ENCODE data around the gene VENTX.
"Not testable (repeated sequence)": the region's sequence is repeated elsewhere in the genome, so short reads cannot be mapped to it uniquely, and the experiment has no call there.

VENTX gene

DNA sequence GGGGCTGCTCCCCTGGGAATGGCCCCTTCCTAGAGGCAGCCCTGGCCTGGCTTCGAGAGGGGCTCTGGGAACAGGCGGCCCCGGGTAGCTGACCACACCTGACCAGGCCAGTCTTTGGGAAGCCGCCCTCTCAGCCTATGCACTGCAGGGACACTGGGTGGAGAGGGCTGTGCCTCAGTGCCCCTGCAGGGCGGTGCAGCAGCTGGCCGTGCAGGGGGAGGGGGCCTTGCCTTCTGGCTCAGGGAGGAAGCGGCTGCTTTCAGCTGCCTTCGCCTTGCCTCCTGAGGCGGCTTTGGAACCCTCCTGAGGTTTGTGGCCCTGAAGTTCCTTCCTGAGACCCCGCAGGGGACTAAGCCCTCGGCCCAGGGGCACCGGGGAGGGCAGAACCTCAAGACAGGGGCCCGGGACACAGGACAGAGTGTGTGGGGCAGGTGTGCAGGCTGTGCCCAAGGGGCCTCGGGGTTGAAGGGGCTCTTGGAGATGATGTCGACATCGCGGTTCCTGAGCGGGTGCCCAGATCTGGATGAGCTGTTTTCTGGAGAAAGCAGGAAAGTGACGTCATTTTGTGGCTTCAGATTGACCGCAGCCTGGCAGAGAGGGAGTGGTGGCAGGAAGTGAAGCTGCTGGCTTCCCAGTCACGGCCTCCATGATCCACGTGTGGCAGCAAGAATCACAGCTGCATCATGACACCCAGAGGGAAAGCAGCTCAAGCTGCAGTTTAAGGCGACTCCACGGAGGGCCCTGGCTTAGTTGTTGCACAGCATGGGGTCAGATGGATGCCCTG is 21.4 kb downstream of the VENTX start:
- DNase-seq: peak; percentile 99

DNA sequence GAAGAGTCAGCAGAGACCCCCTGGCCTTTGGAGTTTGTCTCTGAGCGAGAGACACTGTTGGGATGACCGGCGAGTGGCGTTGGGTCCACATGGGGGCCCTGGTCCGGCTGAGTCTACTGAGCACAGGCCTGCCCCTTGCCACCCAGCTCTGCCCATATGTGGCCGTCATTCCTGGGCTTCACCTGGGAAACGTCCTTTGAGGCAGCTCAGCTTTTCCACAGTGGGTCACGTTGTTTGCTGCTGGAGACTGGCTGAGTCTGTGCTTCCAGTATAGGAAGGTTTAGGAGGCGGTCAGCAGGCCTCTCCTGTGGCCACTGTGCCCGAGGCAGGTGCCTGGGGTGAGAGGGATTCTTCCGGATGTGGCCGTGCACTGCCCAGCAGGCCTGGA is 21.9 kb downstream of the VENTX start:
- DNase-seq: no peak

DNA sequence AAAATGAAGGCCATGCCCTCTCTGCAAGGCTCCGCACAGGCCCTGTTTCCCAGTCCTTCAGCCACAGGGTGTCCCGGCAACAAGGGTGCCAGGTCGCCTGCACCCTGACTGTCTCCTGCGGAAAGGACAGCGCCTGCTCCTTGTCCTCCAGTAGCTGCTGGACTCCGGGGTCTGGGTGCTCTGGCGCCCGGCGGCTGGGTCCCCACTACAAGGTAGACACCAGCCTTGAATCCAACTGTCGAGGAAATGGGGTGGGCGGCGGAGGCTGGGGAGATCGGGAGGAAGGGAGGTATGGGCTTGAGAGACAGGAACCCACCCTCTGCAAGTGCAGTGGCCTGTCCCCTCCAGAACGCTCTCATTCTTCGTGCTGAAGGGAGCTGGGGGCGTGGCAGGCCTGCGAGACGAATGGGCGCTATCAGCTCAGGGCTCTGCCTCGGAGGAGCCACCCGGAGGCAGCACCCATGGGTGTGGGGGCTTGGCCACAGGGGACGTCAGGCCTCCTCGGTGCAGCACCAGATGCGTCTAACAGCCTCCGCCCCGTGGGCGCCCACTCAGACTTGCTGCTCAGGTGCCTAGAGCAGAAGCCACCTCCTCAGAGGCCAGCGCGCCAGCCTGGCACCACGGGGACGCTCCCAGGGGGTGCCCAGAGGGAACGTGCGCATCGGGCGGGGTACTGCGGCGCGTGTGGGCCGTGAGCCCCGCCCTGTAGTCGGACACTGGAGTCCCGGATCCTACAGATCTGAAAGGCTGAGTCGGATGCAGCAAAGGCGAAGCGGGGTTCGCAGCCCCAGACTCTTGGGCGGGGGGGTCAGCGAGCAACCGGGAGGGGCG is 23.5 kb downstream of the VENTX start:
- DNase-seq: peak; percentile 64

DNA sequence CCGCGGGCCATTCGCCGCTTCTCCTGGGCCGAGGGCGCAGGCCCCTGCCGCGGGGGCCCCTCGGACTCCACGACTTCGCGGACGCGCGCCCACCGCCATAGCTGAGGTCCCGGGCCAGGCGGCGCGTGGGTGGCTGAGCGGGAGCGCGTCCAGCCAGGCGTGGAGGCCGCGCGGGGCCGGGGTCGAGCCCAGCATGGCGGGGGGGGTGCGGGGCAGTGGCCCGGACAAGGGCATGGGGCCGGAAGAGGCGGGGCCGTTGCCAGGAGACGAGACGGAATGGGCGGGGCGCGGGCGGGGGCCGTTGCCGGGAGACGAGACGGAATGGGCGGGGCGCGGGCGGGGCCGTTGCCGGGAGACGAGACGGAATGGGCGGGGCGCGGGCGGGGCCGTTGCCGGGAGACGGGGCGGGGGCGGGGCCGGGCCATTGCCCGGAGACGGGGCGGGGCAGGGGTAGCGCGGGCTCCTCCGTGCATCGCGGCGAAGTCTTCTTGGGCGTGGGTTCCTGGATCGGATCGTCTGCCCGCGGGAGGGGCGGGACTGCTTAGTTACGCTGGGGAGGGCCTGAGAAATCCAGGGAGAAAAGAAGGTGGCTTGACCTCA is 24.2 kb downstream of the VENTX start:
- DNase-seq: peak; percentile 84

DNA sequence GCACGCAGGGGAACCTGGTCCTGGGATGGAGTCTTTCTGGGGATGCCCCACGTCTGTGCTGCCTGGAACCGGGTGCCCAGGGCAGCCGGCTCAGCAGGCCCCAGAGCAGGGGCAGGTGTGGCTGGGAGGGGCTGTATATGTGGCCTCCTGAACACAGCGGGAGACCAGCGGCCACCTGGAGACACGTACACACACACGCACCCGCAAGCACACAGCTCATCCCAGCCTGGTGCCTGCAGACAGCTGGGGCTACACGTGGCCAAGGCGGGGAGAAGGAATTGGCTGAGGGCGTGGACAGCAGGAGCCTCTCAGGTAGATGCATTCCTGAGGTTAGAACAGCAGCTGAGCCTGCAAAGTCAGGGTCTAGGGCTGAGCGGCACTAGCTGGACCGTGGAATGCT is 25.0 kb downstream of the VENTX start:
- DNase-seq: no peak

DNA sequence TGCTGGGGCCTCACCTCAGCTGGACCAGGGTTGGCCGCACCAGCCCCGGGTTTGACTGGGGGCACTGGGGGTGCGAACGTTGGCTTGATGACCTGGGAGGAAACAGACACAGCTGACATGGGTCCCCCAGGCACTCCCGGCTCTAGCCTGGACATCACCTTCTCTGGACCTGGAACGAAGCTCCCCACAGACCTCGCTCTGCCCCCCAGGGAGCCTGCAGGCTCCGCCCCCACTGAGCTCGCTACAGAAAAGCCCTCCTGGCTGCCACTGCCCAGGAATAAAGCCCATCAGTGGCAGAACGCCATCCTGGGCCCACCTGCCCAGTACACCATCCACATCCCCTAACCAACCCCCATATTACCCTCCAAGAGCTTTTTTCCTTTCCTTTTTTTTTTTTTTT is 26.0 kb downstream of the VENTX start:
- DNase-seq: no peak

DNA sequence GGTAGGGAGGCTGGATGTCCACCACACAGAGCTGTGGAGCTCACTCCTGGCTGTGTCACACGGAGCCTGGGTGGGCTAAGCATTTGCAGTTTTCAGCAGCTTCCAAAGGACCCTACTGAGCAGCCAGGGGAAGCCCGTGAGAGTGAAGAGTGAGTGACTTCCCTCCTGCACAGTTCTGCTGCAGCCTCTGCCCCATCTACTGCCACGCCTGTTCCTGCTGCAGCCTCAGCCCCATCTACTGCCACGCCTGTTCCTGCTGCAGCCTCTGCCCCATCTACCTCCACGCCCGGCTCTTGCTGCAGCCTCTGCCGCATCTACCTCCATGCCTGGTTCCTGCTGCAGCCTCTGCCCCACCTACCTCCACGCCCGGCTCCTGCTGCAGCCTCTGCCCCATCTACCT is 26.8 kb downstream of the VENTX start:
- DNase-seq: peak; percentile 42

DNA sequence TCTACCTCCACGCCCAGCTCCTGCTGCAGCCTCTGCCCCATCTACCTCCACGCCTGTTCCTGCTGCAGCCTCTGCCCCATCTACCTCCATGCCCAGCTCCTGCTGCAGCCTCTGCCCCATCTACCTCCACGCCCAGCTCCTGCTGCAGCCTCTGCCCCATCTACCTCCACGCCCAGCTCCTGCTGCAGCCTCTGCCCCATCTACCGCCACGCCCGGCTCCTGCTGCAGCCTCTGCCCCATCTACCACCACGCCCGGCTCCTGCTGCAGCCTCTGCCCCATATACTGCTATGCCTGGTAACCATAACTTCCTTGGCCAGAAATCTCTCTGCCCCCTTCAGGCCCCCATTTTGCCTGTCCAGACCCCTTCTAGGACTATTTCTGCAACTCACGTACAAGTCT is 27.4 kb downstream of the VENTX start:
- not testable (repeated sequence) for DNase-seq

DNA sequence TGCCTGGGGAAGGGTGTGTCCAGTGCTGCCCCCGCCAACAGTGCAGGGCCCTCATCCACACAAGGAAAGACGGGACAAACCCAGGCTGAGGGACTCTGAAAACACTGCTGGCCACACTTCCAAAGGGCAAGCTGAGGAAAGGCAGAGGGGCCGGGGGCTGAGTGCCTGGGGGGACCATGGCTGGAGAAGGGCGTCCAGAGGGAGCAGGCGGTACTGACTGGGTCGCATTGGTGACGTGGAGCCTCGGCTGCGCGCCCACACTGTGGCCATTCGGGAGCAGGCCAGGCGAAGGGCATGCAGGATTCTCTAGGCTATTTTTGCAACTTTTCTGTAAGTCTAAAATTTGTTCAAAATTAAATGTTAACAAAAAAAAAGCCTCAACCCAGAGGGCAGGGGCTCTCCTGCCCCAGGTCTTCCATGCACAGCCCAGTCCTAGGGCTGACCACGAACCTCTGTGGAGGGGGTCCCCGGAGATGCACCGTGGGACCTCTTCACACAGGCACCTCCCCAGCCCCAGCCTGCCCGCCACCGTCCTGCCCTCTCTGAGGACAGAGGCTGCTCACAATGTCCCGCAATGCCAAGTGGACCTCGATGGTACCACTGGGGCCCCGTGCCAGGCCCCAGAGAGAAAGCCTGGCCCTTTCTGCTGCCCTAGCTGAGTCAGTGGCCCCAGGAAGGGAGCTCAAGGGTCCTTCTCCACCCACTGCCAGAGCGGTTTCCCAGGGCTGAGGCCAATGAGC is 28.6 kb downstream of the VENTX start:
- no peak for DNase-seq

DNA sequence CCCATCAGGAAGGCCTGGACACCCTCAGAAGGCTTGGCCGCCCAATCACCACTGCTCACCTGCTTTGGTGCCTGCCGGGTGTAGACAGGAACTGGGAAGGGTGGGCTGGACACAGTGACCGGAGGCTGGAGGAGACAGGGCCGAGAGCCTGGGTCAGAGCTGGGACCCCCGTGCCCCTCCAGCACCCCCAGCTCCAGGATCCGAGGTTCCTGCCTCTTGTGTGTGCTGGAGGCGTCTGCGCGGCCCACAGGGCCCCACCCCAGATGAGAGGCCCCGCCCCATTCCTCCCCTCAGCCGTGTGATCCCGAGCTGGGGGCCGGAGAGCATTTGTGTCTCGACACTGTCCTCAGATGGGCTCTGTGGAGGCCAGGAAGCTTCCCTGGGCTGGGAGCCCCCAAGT is 29.6 kb downstream of the VENTX start:
- DNase-seq: no peak

DNA sequence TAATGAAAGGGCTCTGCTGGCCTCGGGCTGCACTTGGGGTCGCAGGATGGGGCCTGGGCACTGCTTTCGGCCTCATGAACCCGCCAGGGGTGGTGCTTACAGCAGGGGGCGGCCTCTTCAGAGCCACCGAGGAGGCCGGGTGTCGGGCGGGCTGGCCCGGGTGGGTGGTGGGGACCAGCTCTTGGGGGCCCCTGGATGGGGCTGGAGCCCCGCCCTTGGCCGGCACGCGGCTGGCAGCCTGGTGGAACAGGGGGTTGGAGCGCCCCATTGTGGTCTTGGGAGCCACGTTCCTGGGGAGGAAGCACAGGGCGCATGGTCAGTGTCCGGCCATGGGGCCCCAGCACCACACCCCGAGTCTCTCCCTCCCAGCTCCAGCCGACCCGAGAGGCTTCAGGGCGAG is 30.2 kb downstream of the VENTX start:
- DNase-seq: no peak

DNA sequence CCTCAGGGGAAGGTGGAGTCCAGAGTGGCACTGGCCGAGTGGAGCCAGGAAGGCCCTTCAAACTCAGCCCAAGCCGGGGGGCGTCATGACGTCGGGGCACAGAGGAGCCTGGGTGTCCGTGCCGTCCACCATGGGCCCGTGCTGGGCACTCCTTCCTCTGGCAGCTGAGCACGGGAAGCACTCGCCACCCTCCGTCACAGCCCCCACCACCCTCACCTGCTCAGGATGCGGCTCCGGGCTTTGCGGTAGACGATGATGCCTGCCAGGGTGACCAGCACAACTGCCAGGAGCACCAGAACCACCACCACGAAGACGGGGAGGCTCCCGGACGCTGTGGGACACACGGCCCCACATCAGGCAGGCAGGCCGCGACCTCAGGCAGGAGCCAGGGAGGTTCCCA is 30.9 kb downstream of the VENTX start:
- no peak for DNase-seq

DNA sequence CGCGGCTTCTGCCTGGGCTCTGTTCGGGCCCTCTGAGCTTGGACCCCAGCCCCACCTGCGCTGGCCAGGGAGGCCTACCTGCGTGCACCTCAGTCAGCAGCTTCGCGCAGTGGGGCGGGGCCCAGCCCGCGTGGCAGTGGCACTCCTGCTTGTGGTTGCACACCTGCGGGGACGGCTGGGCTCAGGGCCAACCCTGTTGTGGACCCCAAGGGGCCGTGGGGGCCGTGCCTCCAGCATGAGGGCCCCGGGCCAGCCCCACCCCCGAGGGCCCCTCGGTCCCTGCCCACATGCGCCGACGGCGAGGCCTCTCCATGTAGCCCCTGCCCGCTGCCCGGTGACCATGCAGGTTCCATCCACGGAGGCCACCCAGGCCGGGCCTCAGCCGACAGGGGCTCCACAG is 31.7 kb downstream of the VENTX start:
- DNase-seq: no peak

DNA sequence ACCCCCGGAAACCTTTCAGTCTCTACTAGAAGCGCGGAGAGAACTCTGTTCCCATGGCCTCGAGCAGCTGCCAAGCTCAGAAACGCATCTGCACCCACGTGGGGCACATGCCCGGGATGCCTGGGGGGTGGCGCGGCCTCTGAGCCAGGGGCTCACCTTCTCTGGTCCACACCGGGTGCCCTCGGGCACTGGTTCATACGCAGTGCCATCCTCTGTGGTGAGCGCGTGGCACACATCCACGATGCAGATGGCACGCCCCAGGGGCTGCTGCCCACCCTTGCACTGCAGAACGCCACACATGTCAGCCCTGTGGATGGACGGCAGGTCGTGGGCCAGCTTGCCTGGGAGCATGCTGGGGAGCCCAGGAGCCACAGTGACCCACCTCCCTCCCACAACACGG is 32.5 kb downstream of the VENTX start:
- no peak for DNase-seq

DNA sequence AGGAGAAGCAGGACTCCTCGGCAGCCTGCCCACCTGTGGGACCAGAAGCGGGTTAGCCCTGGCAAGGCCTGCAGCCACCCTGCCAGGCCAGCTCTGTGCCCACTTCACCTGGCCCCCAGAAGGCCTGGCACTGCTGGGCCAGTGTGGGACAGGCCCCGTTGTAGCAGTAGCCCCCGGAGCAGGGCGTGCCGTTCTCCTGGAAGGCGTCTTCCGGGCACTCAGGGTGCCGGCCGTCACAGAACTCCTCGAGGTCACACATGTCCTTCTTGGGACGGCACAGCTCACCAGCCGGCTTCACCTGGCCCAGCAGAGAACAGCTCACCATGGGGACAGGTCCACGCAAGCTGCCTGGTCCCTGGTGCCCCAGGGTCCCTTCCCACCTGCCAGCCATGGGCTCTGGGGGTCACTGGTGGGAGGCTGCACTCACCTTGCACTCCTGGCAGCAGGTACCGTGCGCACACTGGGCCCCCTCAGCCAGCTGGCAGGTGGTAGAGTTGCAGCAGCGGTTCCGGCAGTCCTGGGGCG is 33.2 kb downstream of the VENTX start:
- DNase-seq: no peak

DNA sequence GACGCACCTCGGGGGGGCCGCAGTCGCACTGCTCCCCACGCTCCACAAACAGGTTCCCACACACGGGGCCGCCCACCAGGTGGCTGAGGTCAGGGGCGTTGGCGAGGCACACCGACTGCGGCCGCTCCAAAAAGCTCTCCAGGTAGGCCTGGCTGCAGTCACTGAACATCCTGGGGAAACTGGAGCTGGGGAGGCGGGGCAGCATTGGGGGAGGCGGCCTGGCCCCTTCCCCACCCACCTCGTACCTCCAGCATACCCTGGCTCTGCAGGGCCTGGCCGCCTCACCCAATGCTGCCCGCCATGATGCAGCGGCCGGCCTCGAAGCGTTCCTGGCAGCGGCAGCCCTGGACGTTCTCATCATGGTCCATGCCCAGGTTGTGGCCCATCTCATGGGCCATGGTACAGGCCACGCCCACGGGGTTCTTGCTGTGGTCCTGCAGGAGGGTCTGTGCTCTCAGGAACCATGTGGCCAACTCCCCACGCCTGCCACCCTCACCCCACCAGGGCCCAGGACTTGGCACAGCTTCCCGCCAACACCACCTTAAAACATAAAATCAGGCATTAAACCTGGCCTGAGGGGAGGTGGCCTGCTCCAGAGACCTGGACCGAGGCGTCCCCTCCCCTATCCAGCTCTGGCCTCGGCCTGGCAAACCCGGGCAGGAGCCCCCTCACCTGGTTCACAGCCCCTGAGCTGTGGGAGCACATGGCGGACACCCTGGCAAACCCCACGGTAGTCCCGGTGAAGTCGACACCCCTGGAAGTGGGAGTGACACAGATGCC is 34.1 kb downstream of the VENTX start:
- DNase-seq: no peak

DNA sequence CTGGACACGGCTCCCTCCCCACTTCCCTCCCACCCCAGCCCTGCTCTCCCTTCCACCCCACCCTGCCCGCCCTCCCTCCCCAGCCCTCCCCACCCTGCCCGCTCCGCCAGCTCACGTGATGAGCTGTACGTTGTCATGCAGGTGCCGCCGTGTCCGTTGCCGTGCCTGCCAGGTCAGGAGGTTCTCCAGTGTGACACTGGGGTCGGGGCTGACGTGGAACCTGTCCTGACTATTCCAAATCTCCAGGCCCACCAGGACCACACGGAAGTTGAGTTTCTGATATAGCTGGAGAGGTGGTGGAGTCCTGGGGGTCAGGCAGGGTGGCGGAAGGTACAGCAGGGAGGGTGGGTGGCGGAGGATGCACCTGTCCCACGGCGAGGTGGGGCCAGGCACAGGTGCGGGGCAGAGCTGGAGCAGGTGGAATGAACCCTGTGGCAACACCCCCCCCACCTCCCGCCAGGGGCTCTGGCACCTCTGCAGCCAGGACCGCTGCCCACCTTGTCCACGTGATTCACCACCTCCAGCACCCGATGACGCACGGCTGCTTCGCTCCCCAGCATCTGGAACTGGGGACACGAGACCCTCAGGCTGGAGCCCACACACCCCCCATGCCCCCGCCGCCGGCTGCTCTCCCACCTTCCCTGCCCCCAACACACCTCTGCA is 34.8 kb downstream of the VENTX start:
- no peak for DNase-seq

DNA sequence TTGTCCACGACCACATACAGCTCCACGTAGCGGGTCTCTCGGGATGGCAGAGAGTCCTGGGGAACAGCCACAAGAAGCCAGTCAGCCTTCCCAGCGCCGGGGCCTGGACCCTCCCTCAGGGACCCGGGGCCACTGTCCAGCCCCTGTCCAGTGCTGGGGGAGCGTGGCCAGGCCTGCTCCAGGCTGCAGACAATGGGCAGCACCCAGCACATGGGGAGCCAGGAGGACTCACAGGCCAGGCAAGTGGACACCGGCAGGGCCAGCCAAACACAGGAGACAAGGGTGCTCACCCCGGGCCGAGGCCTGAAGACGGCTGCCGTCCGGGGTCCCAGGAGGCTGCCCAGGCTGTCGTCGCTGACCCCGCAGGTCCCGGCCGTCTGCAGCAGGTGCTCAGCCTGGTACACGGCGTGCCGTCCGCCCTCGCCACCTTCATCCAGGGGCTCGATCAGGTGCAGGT is 35.3 kb downstream of the VENTX start:
- no peak for DNase-seq

DNA sequence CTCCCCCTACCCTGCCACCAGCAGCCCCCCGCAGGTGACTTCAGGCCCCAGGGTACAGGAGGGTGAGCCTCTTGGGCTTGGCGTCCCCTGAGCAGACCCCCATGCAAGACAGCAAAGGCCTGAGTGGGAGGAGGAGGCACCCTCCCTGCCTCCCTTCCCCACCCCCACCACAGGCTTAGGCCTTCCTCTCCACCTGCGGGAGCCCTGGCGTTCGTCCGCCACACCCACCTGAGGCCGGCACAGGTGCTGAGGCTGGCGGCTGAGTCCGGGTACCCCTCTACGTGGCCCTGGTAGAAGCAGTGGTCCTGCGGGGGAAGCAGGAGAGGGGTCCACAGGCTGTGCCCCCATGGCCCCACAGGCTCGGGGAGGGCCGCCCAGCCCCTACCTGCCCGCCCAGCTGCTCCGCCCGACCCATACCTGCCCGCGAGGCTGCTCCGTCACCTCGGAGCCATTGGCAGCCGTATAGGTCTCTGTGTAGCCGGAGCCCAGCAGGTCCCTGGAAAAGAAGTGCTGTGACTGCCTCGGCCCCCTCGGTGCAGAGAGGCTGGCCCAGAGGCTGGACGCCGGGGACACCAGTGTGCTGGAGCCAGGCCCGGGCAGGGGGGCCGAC is 36.0 kb downstream of the VENTX start:
- no peak for DNase-seq

DNA sequence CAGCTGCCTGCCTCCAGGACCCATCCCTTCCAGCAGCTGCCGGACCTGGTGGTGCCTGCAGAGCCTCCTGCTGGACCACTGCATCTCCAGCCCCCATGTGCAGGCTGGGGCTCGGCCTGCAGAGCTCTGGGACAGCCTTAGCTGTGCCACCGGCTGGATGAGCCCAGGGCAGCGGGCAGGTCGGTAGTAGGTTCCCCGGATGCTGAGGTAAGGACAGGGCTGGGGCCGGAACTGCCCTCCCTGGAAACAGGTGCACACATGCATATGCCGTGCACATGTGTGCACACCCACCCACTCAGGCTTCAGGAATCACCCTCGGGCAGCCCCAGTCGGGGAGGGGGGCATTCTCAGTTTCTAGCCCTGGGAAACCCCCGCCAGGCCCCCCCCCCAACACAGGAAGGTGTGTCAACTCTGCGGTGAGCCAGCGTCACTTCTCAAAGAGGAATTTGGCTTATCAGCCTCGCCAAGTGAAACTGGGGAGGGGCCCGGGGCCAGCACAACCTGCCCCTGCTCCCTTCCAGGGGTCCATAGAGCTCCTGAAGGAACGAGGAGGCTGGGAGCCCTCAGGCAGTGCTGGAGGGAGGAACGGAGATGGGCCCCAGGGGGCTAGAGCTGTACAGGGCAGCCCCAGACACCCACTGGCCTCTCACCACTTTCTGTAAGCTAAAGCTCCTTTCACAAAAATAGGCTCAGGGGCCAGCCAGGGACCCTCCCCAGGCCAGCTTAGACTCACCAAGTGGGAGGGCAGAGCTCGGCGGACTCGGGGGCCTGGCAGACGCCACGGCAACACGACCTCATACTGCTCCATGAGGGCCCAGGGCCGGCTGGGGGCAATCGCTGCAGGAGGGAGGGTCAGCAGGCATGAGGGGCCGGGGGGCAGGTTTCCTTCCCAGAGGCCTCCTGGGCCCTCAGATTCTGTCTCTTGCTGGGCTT is 37.4 kb downstream of the VENTX start:
- DNase-seq: peak; percentile 51

All from suppressor macrophage treated with lipopolysaccharide for 4 hours (primary cell).